ENCODE results near the gene DCXR. TPM values are rescaled to one million over a fixed set of nuclear protein-coding genes. Genes with fewer than 3 reads are reported as not detected.

The DCXR gene
- total and polyA plus RNA-seq, 2 experiments from 2014 or later = 70.2 to 75.8 TPM

DNA sequence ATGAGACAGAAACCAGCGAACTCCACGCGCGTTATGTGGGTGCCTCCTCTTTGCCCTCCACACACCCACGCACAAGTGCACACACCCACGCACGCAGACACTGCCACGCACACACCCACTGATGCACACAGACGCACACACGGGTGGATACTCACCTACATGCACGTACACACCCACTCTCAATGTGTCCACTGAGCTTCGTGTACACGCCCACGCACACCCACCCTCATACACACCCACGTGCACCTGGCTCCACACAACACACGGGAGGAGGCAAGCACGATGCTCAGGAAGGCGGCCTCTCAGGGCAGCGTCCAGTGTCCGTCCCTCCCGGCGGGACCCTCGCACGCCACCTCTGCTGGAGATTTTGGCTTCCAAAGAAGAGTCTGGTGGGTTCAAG, 9.9 kb upstream of the DCXR start:
- 93 to 97% methylated on average over 23 to 24 of the region's 24 CpGs for WGBS, 2 experiments (ENCODE audit: low coverage in 1 of 2, low lambda C conversion rate in 2 of 2, missing lambda C conversion rate in 2 of 2)
- Histone ChIP-seq H4K20me1 (ENCODE audit: insufficient read depth) (no peaks in the 10 kb centered on the region), H3K27ac (no peak overlapping the region), H3K36me3 (ENCODE audit: low read depth) (no peaks in the 10 kb centered on the region), H3K4me3 (no peak overlapping the region), H3K9ac (no peak overlapping the region), H3K9me3 (ENCODE audit: low read depth) (no peaks in the 10 kb centered on the region), H3K79me2 (ENCODE audit: insufficient read depth) (peaks cover 14% of the 10 kb centered on the region), H3K4me1 (ENCODE audit: insufficient read depth) (no peaks in the 10 kb centered on the region), H3K9me2 (ENCODE audit: insufficient read depth) (no peaks in the 10 kb centered on the region), H3F3A (ENCODE audit: insufficient read depth) (no peaks in the 10 kb centered on the region), H3K27me3 (replicated peaks; ENCODE audit: insufficient read depth) (no peaks in the 10 kb centered on the region), H3K4me2 (ENCODE audit: unreplicated experiment) (no peak overlapping the region), H2AFZ (no peak overlapping the region)
- in situ Hi-C loops (cut with MboI) = no loop called here
- no peak for DNase-seq
- TF ChIP-seq EZH2phosphoT487 (IDR thresholded peaks at IDR 0.05; ENCODE audit: insufficient read depth, low read depth) (no peak), EZH2 (IDR thresholded peaks at IDR 0.05; ENCODE audit: insufficient read depth, poor library complexity, severe bottlenecking) (no peak)

DNA sequence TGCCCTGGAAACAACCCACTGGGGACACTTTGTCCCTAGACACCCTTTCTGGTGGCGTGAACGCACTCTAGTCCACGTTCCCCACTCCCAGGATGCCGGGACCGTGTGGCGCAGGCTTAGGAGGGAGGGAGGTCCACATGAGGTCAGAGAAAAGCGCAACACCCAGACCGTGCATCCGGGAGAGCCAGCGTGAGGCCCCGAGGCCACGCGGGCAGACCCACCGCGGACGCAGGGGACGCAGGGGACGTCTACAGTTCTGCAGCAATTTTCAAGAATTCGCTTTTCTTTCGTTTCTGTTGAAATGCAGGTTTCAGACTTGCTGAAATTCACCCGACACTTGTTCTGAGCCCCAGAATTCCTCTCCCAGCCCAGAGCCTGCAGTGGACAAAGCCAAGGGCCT, 9.4 kb upstream of the DCXR start:
- DNase-seq = no peak
- Histone ChIP-seq H3K36me3 (ENCODE audit: low read depth) (no peaks in the 10 kb centered on the region), H3F3A (ENCODE audit: insufficient read depth) (no peaks in the 10 kb centered on the region), H3K79me2 (ENCODE audit: insufficient read depth) (peaks cover 10% of the 10 kb centered on the region; the same call in 1 of the 2 replicates), H3K9me2 (ENCODE audit: insufficient read depth) (no peaks in the 10 kb centered on the region), H3K9ac (no peak overlapping the region), H4K20me1 (ENCODE audit: insufficient read depth) (no peaks in the 10 kb centered on the region), H3K4me2 (ENCODE audit: unreplicated experiment) (no peak overlapping the region), H3K9me3 (ENCODE audit: low read depth) (no peaks in the 10 kb centered on the region), H2AFZ (no peak overlapping the region), H3K4me1 (ENCODE audit: insufficient read depth) (no peaks in the 10 kb centered on the region), H3K4me3 (no peak overlapping the region), H3K27ac (no peak overlapping the region), H3K27me3 (replicated peaks; ENCODE audit: insufficient read depth) (no peaks in the 10 kb centered on the region)
- TF ChIP-seq EZH2 (IDR thresholded peaks at IDR 0.05; ENCODE audit: insufficient read depth, poor library complexity, severe bottlenecking) (no peak), EZH2phosphoT487 (IDR thresholded peaks at IDR 0.05; ENCODE audit: insufficient read depth, low read depth) (no peak)
- 88 to 93% methylated on average over 21 of the region's 21 CpGs for WGBS, 2 experiments (ENCODE audit: low coverage in 1 of 2, low lambda C conversion rate in 2 of 2, missing lambda C conversion rate in 2 of 2)
- in situ Hi-C loops (cut with MboI) = no loop called here

DNA sequence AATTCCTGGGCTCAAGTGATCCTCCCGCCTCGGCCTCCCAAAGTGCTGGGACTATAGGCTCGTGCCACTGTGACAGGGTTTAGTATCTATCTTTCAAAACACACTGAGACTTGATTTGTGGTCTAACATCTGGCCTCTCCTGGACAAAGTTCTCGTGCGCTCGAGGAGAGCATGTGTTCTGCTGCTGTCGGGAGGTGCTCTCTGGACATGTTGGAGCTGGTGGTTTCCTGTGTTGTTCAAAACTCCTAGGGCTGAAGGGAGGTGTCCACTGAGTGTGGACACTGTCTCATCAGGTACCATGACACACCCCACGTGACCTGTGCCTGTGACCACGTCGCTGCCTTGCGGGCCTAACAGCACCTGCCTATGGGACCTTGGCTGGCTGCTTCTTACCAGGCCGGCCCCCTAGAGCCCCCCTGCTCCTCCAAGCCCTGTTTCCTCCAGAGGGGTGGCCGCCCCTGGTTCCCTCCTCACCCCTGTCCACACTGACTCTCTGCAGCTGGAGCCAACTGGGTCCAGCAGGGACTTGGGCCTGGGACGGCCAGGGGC, 8.5 kb upstream of the DCXR start:
- Histone ChIP-seq H3K4me1 (ENCODE audit: insufficient read depth) (no peaks in the 10 kb centered on the region), H3K9me2 (ENCODE audit: insufficient read depth) (no peaks in the 10 kb centered on the region), H3K27me3 (replicated peaks; ENCODE audit: insufficient read depth) (no peaks in the 10 kb centered on the region), H4K20me1 (ENCODE audit: insufficient read depth) (no peaks in the 10 kb centered on the region), H3K36me3 (ENCODE audit: low read depth) (no peaks in the 10 kb centered on the region), H3K4me3 (no peak overlapping the region), H3K9ac (no peak overlapping the region), H3K79me2 (ENCODE audit: insufficient read depth) (peaks cover 10% of the 10 kb centered on the region; the same call in 1 of the 2 replicates), H3K27ac (no peak overlapping the region), H3K9me3 (ENCODE audit: low read depth) (no peaks in the 10 kb centered on the region), H3F3A (ENCODE audit: insufficient read depth) (peaks cover 5% of the 10 kb centered on the region; the same call in 1 of the 2 replicates), H2AFZ (no peak overlapping the region), H3K4me2 (ENCODE audit: unreplicated experiment) (no peak overlapping the region)
- TF ChIP-seq EZH2 (IDR thresholded peaks at IDR 0.05; ENCODE audit: insufficient read depth, poor library complexity, severe bottlenecking) (no peak), EZH2phosphoT487 (IDR thresholded peaks at IDR 0.05; ENCODE audit: insufficient read depth, low read depth) (no peak)
- DNase-seq = no peak
- WGBS, 2 experiments (ENCODE audit: low coverage in 1 of 2, low lambda C conversion rate in 2 of 2, missing lambda C conversion rate in 2 of 2) = 42 to 44% methylated on average over 14 of the region's 14 CpGs
- in situ Hi-C loops (cut with MboI) = no loop called here

DNA sequence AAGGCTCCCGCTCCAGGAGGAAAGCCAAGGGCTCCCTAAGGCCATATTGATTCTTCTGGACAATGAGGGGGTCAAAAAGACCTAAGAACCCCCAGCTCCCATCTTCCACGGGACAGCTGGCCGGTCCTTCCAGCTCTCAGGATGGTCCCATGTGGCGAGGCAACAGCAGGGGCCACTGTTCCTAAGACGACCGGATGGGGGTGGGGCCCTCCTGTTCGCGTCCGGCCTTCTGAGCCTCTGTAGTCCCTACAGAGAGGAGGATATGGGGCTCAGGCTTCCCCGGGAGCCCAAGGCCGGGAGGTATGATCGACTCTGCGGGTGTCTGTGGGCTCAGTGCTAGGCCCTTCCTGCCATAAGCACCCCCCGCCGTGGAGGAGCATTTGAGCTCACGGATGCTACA, 6.0 kb upstream of the DCXR start:
- no peak overlapping the region for H3K27ac ChIP-seq
- no peak overlapping the region for H3K4me3 ChIP-seq
- no peaks in the 10 kb centered on the region for H3K36me3 ChIP-seq (ENCODE audit: low read depth)
- no peak overlapping the region for H3K9ac ChIP-seq
- H3K4me2 ChIP-seq (ENCODE audit: unreplicated experiment) = no peak overlapping the region
- H3K79me2 ChIP-seq (ENCODE audit: insufficient read depth) = no peaks in the 10 kb centered on the region
- no peak overlapping the region for H2AFZ ChIP-seq
- no peaks in the 10 kb centered on the region for H3K9me3 ChIP-seq (ENCODE audit: low read depth)
- H3K4me1 ChIP-seq (ENCODE audit: insufficient read depth) = no peaks in the 10 kb centered on the region
- in situ Hi-C loops (cut with MboI) = no loop called here
- H3K9me2 ChIP-seq (ENCODE audit: insufficient read depth) = no peaks in the 10 kb centered on the region
- WGBS, 2 experiments (ENCODE audit: low coverage in 1 of 2, low lambda C conversion rate in 2 of 2, missing lambda C conversion rate in 2 of 2) = 69 to 76% methylated on average over 15 to 16 of the region's 16 CpGs
- peaks cover 6% of the 10 kb centered on the region; the same call in 1 of the 2 replicates for H3F3A ChIP-seq (ENCODE audit: insufficient read depth)
- no peaks in the 10 kb centered on the region for H3K27me3 ChIP-seq (replicated peaks; ENCODE audit: insufficient read depth)
- DNase-seq = no peak
- TF ChIP-seq EZH2phosphoT487 (IDR thresholded peaks at IDR 0.05; ENCODE audit: insufficient read depth, low read depth) (no peak), EZH2 (IDR thresholded peaks at IDR 0.05; ENCODE audit: insufficient read depth, poor library complexity, severe bottlenecking) (no peak)
- no peaks in the 10 kb centered on the region for H4K20me1 ChIP-seq (ENCODE audit: insufficient read depth)
